ENCODE measurements around the gene FAM120A.
A peak's percentile ranks its signal among the peaks of the same experiment; 100 is the strongest.

DNA sequence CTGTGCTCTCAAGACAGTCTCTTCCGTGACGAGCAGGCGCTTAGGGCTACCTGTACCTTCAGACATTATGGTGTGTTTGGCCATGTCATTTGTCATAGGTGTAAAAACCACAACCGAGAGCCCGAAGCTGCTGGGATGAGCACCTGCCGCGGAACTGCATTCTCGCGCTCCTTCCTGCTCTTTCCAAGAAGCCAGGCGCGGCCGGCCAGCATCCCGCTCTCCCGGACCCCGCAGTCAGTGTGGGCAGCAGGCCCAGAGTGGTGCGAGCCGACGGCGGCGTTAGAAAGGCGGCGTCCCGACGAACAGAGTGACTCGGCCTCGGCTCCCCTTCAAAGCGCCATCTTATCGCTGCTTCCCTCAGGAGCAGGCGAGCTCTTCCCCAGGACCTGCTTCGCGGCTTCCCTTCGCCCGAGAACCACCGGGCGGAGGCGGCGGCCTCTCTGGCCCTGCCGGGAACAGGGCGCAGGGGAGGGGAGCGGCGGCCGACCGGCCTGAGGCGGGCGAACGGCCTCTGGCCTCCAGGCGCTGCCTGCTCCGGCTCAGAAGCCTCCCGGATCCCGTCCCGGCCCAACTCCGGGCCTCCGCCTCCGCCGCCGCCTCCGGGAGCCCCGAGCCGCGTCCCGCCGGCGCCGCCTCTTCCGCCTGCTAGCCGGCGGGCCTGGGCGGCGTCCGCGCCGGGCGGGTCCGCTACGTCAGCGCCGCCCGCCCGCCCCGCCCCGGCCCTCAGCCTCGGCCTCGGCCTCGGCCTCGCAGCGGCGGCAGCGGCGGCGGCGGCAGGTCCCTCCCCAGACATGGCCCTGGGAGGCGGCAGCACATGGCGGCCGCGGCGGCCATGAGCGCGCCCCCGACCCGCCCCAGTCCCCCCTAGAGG is at the start of gene FAM120A:
- TF ChIP-seq, protein P1, sequence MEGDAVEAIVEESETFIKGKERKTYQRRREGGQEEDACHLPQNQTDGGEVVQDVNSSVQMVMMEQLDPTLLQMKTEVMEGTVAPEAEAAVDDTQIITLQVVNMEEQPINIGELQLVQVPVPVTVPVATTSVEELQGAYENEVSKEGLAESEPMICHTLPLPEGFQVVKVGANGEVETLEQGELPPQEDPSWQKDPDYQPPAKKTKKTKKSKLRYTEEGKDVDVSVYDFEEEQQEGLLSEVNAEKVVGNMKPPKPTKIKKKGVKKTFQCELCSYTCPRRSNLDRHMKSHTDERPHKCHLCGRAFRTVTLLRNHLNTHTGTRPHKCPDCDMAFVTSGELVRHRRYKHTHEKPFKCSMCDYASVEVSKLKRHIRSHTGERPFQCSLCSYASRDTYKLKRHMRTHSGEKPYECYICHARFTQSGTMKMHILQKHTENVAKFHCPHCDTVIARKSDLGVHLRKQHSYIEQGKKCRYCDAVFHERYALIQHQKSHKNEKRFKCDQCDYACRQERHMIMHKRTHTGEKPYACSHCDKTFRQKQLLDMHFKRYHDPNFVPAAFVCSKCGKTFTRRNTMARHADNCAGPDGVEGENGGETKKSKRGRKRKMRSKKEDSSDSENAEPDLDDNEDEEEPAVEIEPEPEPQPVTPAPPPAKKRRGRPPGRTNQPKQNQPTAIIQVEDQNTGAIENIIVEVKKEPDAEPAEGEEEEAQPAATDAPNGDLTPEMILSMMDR (IDR thresholded peaks at IDR 0.05) = peak in 1 of 6 experiments; percentile 7
- TF ChIP-seq POLR2A (IDR thresholded peaks at IDR 0.05) = peak in 3 of 4 donors; percentile 37 to 95 (median 95)

Data from esophagus squamous epithelium (tissue), 4 donors.